Glomerular visceral epithelial cell (primary cell): ENCODE data around the gene MELTF.
A peak's percentile ranks its signal among the peaks of the same experiment; 100 is the strongest.

Source experiments
- DNase-seq: peaks from one replicate; pipeline ENCODE4 v3.0.0-alpha.2; 2016; ENCODE audit errors: extremely low spot score

MELTF gene

DNA sequence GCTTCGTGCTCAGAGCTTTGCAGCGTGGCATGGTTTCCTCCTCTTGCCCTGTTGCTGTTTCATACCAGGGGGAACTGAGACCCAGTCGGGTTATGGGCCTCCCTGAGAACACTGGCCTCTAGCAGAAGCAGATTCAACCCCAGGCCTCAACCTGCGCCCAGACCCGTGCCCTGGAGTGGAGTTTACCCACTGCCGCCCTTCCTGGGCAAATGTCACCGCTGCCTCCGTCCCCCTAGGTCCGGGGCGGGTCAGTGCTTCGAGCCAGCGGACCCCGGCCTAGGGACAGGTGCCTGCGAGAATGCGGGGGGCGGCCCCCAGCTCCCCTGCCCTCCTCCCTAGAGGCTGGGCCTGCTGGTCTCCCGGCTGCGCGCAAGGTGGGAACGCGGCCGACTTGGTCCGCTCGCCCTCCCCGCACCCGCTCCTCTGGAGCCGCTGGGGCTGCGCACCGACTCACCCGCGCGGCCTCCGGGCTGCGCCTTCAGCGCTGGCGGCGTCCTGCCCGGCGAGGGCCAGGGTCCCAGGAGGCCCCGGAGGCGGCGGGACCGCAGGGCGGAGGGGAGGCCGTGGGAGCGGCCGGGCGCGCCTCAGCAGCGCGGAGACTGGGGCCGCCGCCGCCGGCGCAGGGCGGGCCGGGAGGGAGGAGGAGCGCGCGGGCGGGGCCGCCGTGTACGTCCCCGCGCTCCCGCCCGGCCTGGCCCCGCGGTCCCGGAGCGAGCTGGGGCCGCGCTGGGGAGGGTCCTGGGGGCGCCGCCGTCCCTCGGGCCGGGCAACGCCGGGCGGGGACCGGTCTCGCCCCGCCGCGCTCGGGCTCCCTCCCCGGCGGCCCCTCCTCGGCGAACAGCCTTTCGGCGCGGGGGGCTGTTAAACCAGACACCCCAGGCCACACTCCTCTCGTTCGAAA is 61.1 kb downstream of the MELTF start, which contains the start of gene PIGZ:
Gene PIGZ, minus strand, starts transcription at position 601 of the 901 bp plus-strand sequence. CDS start 16,802 bp downstream, outside the sequence.
- DNase-seq = peak; percentile 36

- DNase-seq = no peak
Observed at GRCh38 chr3:196967412-196968232, 62.0 kb downstream of the MELTF start.

- DNase-seq = no peak
Observed at GRCh38 chr3:196966526-196967401, 62.9 kb downstream of the MELTF start.

GRCh38 chr3:196965804-196966173 is 63.8 kb downstream of the MELTF start:
- DNase-seq = no peak

DNA sequence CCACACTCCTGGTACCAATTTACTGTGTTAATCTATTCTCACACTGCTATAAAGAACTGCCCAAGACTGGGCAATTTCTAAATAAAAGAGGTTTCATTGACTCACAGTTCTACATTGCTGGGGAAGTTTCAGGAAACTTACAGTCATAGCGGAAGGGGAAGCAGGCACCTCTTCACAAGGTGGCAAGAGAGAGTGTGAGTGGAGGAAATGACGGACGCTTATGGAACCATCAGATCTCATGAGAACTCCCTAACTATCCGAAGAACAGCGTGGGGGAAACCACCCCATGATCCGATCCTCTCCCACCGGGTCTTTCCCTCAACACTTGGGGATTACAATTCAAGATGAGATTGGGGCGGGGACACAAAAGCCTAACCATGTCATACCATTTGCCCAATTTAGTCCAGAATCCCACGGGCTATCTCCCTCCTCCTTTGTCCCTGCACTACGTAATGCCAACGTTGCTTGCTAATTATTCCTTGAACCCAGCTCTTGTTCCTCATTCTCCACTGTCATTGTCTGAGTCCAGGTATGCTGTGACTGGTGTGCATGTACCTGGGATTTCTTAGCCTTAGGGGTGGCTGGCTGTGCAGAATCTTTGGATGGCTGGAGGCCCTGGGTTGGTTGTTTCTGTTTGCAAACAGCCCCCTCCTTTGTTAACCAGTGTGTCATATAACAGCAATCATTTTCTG is 64.4 kb downstream of the MELTF start:
- DNase-seq = no peak

DNA sequence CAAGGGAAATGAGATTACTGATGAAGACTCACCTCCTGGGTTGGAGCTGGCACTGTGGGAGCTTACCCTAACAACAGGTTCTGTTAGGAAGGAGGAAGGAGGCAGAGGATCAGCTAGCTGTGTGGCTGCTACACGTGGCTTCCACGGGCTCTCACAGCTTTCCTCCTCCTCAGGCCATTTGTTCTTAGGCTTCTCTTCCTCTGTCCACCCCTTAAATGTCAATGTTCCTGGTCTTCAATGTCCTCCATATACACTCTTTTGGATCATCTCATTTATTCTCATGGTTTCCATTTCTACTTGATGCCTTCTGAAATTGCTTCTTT is 66.0 kb downstream of the MELTF start:
- no peak for DNase-seq

DNA sequence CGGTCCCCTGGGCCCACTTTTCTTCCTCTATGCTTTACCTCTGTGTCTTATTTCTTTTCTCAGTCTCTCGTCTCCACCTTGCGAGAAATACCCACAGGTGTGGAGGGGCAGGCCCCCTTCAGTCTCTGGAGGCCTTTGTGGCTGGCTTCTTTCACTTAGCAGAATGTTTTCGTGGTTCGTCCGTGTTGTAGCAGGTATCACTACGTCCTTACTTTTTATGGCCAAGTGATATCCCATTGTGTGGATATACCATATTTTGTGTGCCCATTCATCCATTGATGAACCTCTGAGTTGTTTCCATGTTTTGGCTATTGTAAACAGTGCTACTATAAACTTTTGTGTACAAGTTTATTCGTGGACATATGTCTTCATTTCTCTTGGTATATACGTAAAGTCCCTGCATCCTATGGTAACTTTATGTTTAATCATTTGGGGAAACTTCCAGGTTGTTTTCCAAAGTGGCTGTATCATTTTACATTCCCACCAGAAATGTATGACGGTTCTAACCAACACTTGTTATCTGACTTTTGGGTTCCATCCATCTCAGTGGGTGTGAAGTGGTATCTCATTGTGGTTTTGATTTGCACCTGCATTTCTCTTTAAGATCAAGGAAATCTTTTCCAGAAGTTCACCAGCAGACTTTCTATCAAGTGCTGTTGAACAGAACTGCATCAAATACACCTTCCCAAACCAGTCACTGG is 66.5 kb downstream of the MELTF start:
- no peak for DNase-seq

GRCh38 chr3:196962108-196962929 is 67.3 kb downstream of the MELTF start:
- no peak for DNase-seq

DNA sequence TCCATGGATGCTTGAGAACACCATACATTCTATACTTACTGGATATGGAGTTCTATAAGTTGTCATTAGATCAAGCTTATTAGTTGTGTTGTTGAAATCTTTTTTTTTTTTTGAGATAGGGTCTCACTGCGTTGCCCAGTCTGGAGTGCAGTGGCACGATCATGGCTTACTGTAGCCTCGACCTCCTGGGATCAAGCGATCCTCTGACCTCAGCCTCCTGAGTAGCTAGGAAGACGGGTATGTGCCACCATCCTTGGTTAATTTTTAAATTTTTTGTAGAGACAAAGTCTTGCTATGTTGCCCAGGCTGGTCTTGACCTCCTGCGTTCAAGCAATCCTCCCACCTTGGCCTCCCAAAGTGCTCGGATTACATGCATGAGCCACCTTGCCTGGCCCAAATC is 74.8 kb downstream of the MELTF start:
- no peak for DNase-seq
